Thymus (tissue), 11 donors: ENCODE results near the gene NPLOC4. TPM values are rescaled to one million over a fixed set of nuclear protein-coding genes. Genes with fewer than 3 reads are reported as not detected.

Source experiments
- DNase-seq, 9 donors: peaks; one replicate each; pipeline ENCODE4 v3.0.0-alpha.2; 2013; ENCODE audit warnings: low spot score in 9 of 9, low read depth in 6 of 9, missing footprints in 1 of 9
- H3K27ac ChIP-seq, 2 donors: one replicate each; pipeline ENCODE4 v1.5.1; 2013; ENCODE audit warnings: control low read depth in 1 of 2, low read depth in 1 of 2, low read length in 1 of 2, mild to moderate bottlenecking in 1 of 2, moderate library complexity in 1 of 2
- H3K27me3 ChIP-seq, 2 donors: one replicate each; pipeline ENCODE4 v1.5.1; 2013; ENCODE audit warnings: low read length in 1 of 2; ENCODE audit not compliant: control insufficient read depth in 2 of 2, insufficient read depth in 1 of 2
- H3K36me3 ChIP-seq, 2 donors: one replicate each; pipeline ENCODE4 v1.5.1; 2013; ENCODE audit warnings: low read length in 1 of 2, mild to moderate bottlenecking in 1 of 2, moderate library complexity in 1 of 2; ENCODE audit not compliant: control insufficient read depth in 2 of 2, insufficient read depth in 2 of 2
- H3K4me1 ChIP-seq, 2 donors: one replicate each; pipeline ENCODE4 v1.5.1; 2013; ENCODE audit warnings: low read length in 2 of 2; ENCODE audit not compliant: control insufficient read depth in 2 of 2, insufficient read depth in 2 of 2
- H3K4me3 ChIP-seq, 2 donors: one replicate each; pipeline ENCODE4 v1.5.1; 2013; ENCODE audit warnings: low read length in 2 of 2, control low read depth in 1 of 2, mild to moderate bottlenecking in 1 of 2
- H3K9me3 ChIP-seq, 2 donors: one replicate each; pipeline ENCODE4 v1.5.1; 2013; ENCODE audit warnings: low read length in 1 of 2, mild to moderate bottlenecking in 1 of 2; ENCODE audit not compliant: control insufficient read depth in 2 of 2, insufficient read depth in 1 of 2
- WGBS: extraction: QIAGEN DNeasy Blood & Tissue Kit; methylation state at CpG from one replicate; pipeline ENCODE4 v1.1.7; 2013; 5-methylcytosine and 5-hydroxymethylcytosine counted together
- polyA plus RNA-seq: library from polyadenylated mRNA; stranded (reverse); fragments of 200-250 nt; gene quantifications from one replicate; pipeline ENCODE4 v1.2.3, GENCODE V29; 2013
- total RNA-seq: library from RNA; stranded (reverse); fragments of 120-200 nt; gene quantifications from one replicate; pipeline ENCODE4 v1.2.4, GENCODE V29; 2013
- donor health status: healthy.

The NPLOC4 gene
- total and polyA plus RNA-seq, 2 donors, result 26.1 to 43.3 TPM

- Histone ChIP-seq H3K27me3 (peaks cover 32 to 93% of the 10 kb centered on the region in 2 donors), H3K4me1 (peaks cover 9 to 37% of the 10 kb centered on the region in 2 donors), H3K27ac (no peak overlapping the region), H3K4me3 (no peak overlapping the region), H3K36me3 (no peaks in the 10 kb centered on the region), H3K9me3 (peaks cover 0 to 11% of the 10 kb centered on the region in 2 donors)
- 86% methylated on average over 14 of the region's 14 CpGs for WGBS
- no peak for DNase-seq
These were observed 116.7 kb downstream of the NPLOC4 start for GRCh38 chr17:81520021-81520901.

- Histone ChIP-seq H3K27ac (peak overlapping the region in 1 of 2 donors; percentile 60), H3K4me1 (peaks cover 9 to 40% of the 10 kb centered on the region in 2 donors), H3K9me3 (peaks cover 0 to 11% of the 10 kb centered on the region in 2 donors)
These were observed 117.5 kb downstream of the NPLOC4 start for GRCh38 chr17:81519284-81520020.

GRCh38 chr17:81518785-81519283 is 118.1 kb downstream of the NPLOC4 start:
- Histone ChIP-seq H3K4me3 (peak overlapping the region in 1 of 2 donors; percentile 44), H3K27ac (peak overlapping the region in 1 of 2 donors; percentile 60), H3K36me3 (no peaks in the 10 kb centered on the region), H3K4me1 (peaks cover 9 to 45% of the 10 kb centered on the region in 2 donors), H3K9me3 (peaks cover 0 to 11% of the 10 kb centered on the region in 2 donors), H3K27me3 (peaks cover 32 to 90% of the 10 kb centered on the region in 2 donors)
- 5% methylated on average over 47 of the region's 47 CpGs for WGBS
- no peak for DNase-seq

More at GRCh38 chr17:81519284-81520020, 117.5 kb downstream of the NPLOC4 start:
- Histone ChIP-seq H3K4me3 (peak overlapping the region in 1 of 2 donors; percentile 44), H3K36me3 (no peaks in the 10 kb centered on the region), H3K27me3 (peaks cover 32 to 90% of the 10 kb centered on the region in 2 donors)
- peak in 1 of 9 donors; percentile 44 for DNase-seq
- 5% methylated on average over 61 of the region's 61 CpGs for WGBS

GRCh38 chr17:81518113-81518784 is 118.7 kb downstream of the NPLOC4 start:
- H3K36me3 ChIP-seq, result no peaks in the 10 kb centered on the region
- H3K9me3 ChIP-seq, result peaks cover 0 to 11% of the 10 kb centered on the region in 2 donors
- peaks cover 32 to 89% of the 10 kb centered on the region in 2 donors for H3K27me3 ChIP-seq
- 66% methylated on average over 24 of the region's 24 CpGs for WGBS
- peak overlapping the region in 1 of 2 donors; percentile 44 for H3K4me3 ChIP-seq
- no peak overlapping the region for H3K27ac ChIP-seq
- no peak for DNase-seq
- H3K4me1 ChIP-seq, result peaks cover 9 to 47% of the 10 kb centered on the region in 2 donors

- WGBS, result 70% methylated on average over 24 of the region's 24 CpGs
- no peak for DNase-seq
- peak overlapping the region in 1 of 2 donors; percentile 5 for H3K27ac ChIP-seq
- H3K4me3 ChIP-seq, result no peak overlapping the region
- H3K27me3 ChIP-seq, result peaks cover 32 to 82% of the 10 kb centered on the region in 2 donors
- no peaks in the 10 kb centered on the region for H3K36me3 ChIP-seq
- H3K4me1 ChIP-seq, result peaks cover 9 to 45% of the 10 kb centered on the region in 2 donors
- peaks cover 0 to 11% of the 10 kb centered on the region in 2 donors for H3K9me3 ChIP-seq
These were observed 119.4 kb downstream of the NPLOC4 start for GRCh38 chr17:81517339-81518112.

- peaks cover 0 to 11% of the 10 kb centered on the region in 2 donors for H3K9me3 ChIP-seq
- H3K4me1 ChIP-seq, result peaks cover 9 to 45% of the 10 kb centered on the region in 2 donors
- no peak for DNase-seq
- 98% methylated on average over 9 of the region's 9 CpGs for WGBS
- H3K27me3 ChIP-seq, result peaks cover 28 to 77% of the 10 kb centered on the region in 2 donors
- peaks cover 1 to 4% of the 10 kb centered on the region in 2 donors for H3K36me3 ChIP-seq
- peak overlapping the region in 1 of 2 donors; percentile 5 for H3K27ac ChIP-seq
- H3K4me3 ChIP-seq, result no peak overlapping the region
These were observed 119.9 kb downstream of the NPLOC4 start for GRCh38 chr17:81517009-81517338.

- H3K36me3 ChIP-seq, result peaks cover 6 to 9% of the 10 kb centered on the region in 2 donors
- H3K27me3 ChIP-seq, result peaks cover 28 to 71% of the 10 kb centered on the region in 2 donors
- H3K4me3 ChIP-seq, result no peak overlapping the region
- DNase-seq, result no peak
- WGBS, result 96% methylated on average over 4 of the region's 4 CpGs
- H3K4me1 ChIP-seq, result peaks cover 9 to 45% of the 10 kb centered on the region in 2 donors
- peak overlapping the region in 1 of 2 donors; percentile 31 for H3K27ac ChIP-seq
- peaks cover 0 to 11% of the 10 kb centered on the region in 2 donors for H3K9me3 ChIP-seq
These were observed 120.5 kb downstream of the NPLOC4 start for GRCh38 chr17:81516439-81516838.

GRCh38 chr17:81515530-81516041 is 121.3 kb downstream of the NPLOC4 start:
- peaks cover 15 to 18% of the 10 kb centered on the region in 2 donors for H3K36me3 ChIP-seq
- H3K27ac ChIP-seq, result peak overlapping the region; percentile 74 to 99
- peak overlapping the region; percentile 58 to 99 for H3K4me3 ChIP-seq
- 82% methylated on average over 19 of the region's 19 CpGs for WGBS
- peaks cover 0 to 11% of the 10 kb centered on the region in 2 donors for H3K9me3 ChIP-seq
- no peak for DNase-seq
- H3K4me1 ChIP-seq, result peaks cover 9 to 48% of the 10 kb centered on the region in 2 donors
- H3K27me3 ChIP-seq, result peaks cover 28 to 63% of the 10 kb centered on the region in 2 donors
